HG03457 (cell line): ENCODE measurements around the gene CIDEA.

Source experiments
- ATAC-seq: cut with Tn5 transposase; IDR thresholded peaks from one replicate; pipeline ENCODE4 v1.9.1; 2021; ENCODE audit warnings: moderate number of reproducible peaks; ENCODE audit not compliant: unreplicated experiment

CIDEA gene

GRCh38 chr18:12271376-12272235, 17.4 kb downstream of the CIDEA start:
- no peak for ATAC-seq

- ATAC-seq = no peak
These were observed 20.6 kb downstream of the CIDEA start for GRCh38 chr18:12274793-12275192.

- no peak for ATAC-seq
These were observed 22.8 kb downstream of the CIDEA start for GRCh38 chr18:12276736-12277554.

- ATAC-seq = no peak
These were observed 24.1 kb downstream of the CIDEA start for GRCh38 chr18:12278215-12278671.

GRCh38 chr18:12278741-12279682, 24.9 kb downstream of the CIDEA start:
- ATAC-seq = no peak

- ATAC-seq = no peak
These were observed 25.8 kb downstream of the CIDEA start for GRCh38 chr18:12279781-12280531.

- no peak for ATAC-seq
These were observed 27.7 kb downstream of the CIDEA start for GRCh38 chr18:12281861-12282260.

- ATAC-seq = no peak
These were observed 28.4 kb downstream of the CIDEA start for GRCh38 chr18:12282442-12283039.

- no peak for ATAC-seq
These were observed 29.1 kb downstream of the CIDEA start for GRCh38 chr18:12283256-12283655.

GRCh38 chr18:12283666-12284065, 29.5 kb downstream of the CIDEA start:
- ATAC-seq = no peak

- ATAC-seq = no peak
These were observed 33.0 kb downstream of the CIDEA start for GRCh38 chr18:12287131-12287681.

- no peak for ATAC-seq
These were observed 33.7 kb downstream of the CIDEA start for GRCh38 chr18:12287684-12288402.

- ATAC-seq = no peak
These were observed 34.2 kb downstream of the CIDEA start for GRCh38 chr18:12288403-12288755.

GRCh38 chr18:12290086-12290485, 35.9 kb downstream of the CIDEA start:
- ATAC-seq = no peak

- no peak for ATAC-seq
These were observed 37.0 kb downstream of the CIDEA start for GRCh38 chr18:12291161-12291560.

GRCh38 chr18:12291690-12292089, 37.5 kb downstream of the CIDEA start:
- no peak for ATAC-seq

- no peak for ATAC-seq
These were observed 39.7 kb downstream of the CIDEA start for GRCh38 chr18:12293831-12294230.

GRCh38 chr18:12295389-12296086, 41.4 kb downstream of the CIDEA start:
- ATAC-seq = no peak
